ENCODE measurements around the gene PRPH.

Gene PRPH

GRCh38 chr12:49327368-49327767, 32.4 kb downstream of the PRPH start:
- Histone ChIP-seq H3K36me3 (replicated peaks; ENCODE audit: insufficient read depth, low read length) (peaks cover 4% of the 10 kb centered on the region; the same call in 1 of the 2 replicates), H3K9me2 (replicated peaks; ENCODE audit: insufficient read depth, low read length) (no peaks in the 10 kb centered on the region), H3K9ac (ENCODE audit: low read length) (no peak overlapping the region), H3K4me3 (ENCODE audit: low read length) (no peak overlapping the region), H3K9me3 (replicated peaks; ENCODE audit: insufficient read depth, low read length) (no peaks in the 10 kb centered on the region), H4K20me1 (ENCODE audit: insufficient read depth, low read length) (no peaks in the 10 kb centered on the region), H3K27ac (ENCODE audit: low read length) (no peak overlapping the region), H3F3A (ENCODE audit: insufficient read depth, low read length) (peaks cover 9% of the 10 kb centered on the region; the same call in 1 of the 2 replicates), H3K79me2 (ENCODE audit: low read length) (peaks cover 13% of the 10 kb centered on the region), H2AFZ (ENCODE audit: low read length) (no peak overlapping the region), H3K4me2 (ENCODE audit: low read depth, low read length) (no peak overlapping the region), H3K4me1 (ENCODE audit: low read length) (peaks cover under 1% of the 10 kb centered on the region; the same call in 1 of the 2 replicates), H3K27me3 (replicated peaks; ENCODE audit: insufficient read depth, low read length) (no peaks in the 10 kb centered on the region)
- no peak for DNase-seq
- TF ChIP-seq EZH2 (optimal IDR thresholded peaks at IDR 0.05; ENCODE audit: low read depth, low read length) (no peak), EZH2phosphoT487 (IDR thresholded peaks at IDR 0.05; ENCODE audit: low read length) (no peak), CTCF (IDR thresholded peaks at IDR 0.05; ENCODE audit: low read length) (no peak)

DNA sequence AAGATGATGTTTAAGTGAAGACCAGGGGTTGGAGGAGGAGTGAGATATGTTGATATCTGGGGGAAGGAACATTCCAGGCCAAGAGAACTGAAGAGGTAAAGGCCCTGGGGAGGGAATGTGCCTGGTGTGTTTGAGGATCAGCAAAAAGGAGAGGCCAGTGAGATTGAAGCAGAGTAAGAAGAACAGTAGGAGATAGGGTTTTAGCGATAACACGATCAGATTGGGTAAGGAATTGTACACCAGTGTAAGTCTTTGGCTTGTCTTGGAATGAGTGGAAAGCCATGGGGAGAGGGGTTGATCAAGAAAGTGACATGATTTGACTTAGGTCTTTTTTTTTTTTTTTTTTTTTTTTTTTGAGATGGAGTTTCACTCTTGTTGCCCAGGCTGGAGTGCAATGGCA, 32.9 kb downstream of the PRPH start:
- Histone ChIP-seq H3K4me2 (ENCODE audit: low read depth, low read length) (no peak overlapping the region), H3K36me3 (replicated peaks; ENCODE audit: insufficient read depth, low read length) (peaks cover 4% of the 10 kb centered on the region; the same call in 1 of the 2 replicates), H3K9ac (ENCODE audit: low read length) (no peak overlapping the region), H3F3A (ENCODE audit: insufficient read depth, low read length) (peaks cover 9% of the 10 kb centered on the region; the same call in 1 of the 2 replicates), H3K27ac (ENCODE audit: low read length) (no peak overlapping the region), H2AFZ (ENCODE audit: low read length) (no peak overlapping the region), H3K27me3 (replicated peaks; ENCODE audit: insufficient read depth, low read length) (no peaks in the 10 kb centered on the region), H3K4me1 (ENCODE audit: low read length) (no peaks in the 10 kb centered on the region), H3K79me2 (ENCODE audit: low read length) (peaks cover 13% of the 10 kb centered on the region), H3K4me3 (ENCODE audit: low read length) (no peak overlapping the region), H4K20me1 (ENCODE audit: insufficient read depth, low read length) (no peaks in the 10 kb centered on the region), H3K9me3 (replicated peaks; ENCODE audit: insufficient read depth, low read length) (no peaks in the 10 kb centered on the region), H3K9me2 (replicated peaks; ENCODE audit: insufficient read depth, low read length) (no peaks in the 10 kb centered on the region)
- no peak for DNase-seq
- TF ChIP-seq CTCF (IDR thresholded peaks at IDR 0.05; ENCODE audit: low read length), result no peak
- TF ChIP-seq EZH2phosphoT487 (IDR thresholded peaks at IDR 0.05; ENCODE audit: low read length), result no peak
- no peak for TF ChIP-seq EZH2 (optimal IDR thresholded peaks at IDR 0.05; ENCODE audit: low read depth, low read length)

DNA sequence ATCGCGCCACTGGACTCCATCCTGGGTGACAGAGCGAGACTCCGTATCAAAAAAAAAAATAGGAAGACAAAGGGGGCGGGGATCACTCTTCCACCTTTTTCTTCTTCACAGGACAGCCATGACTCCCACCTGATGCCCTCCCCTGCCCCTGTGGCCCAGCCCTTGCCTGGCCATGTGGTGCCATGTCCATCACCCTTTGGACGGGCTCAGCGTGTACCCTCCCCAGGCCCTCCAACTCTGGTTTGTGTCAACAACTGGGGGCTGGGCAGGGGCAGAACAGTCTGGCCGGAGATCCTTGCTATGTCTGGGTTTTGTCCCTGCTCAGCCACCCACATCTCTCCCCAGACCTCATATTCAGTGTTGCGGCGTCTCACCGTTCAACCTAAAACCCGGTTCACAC, 33.9 kb downstream of the PRPH start:
- Histone ChIP-seq H3K36me3 (replicated peaks; ENCODE audit: insufficient read depth, low read length) (peaks cover 4% of the 10 kb centered on the region; the same call in 1 of the 2 replicates), H3K9me2 (replicated peaks; ENCODE audit: insufficient read depth, low read length) (no peaks in the 10 kb centered on the region), H3K4me3 (ENCODE audit: low read length) (no peak overlapping the region), H3K4me2 (ENCODE audit: low read depth, low read length) (no peak overlapping the region), H3K4me1 (ENCODE audit: low read length) (no peaks in the 10 kb centered on the region), H3F3A (ENCODE audit: insufficient read depth, low read length) (peaks cover 9% of the 10 kb centered on the region; the same call in 1 of the 2 replicates), H3K79me2 (ENCODE audit: low read length) (peaks cover 6% of the 10 kb centered on the region), H3K27ac (ENCODE audit: low read length) (no peak overlapping the region), H4K20me1 (ENCODE audit: insufficient read depth, low read length) (no peaks in the 10 kb centered on the region), H2AFZ (ENCODE audit: low read length) (no peak overlapping the region), H3K9me3 (replicated peaks; ENCODE audit: insufficient read depth, low read length) (no peaks in the 10 kb centered on the region), H3K27me3 (replicated peaks; ENCODE audit: insufficient read depth, low read length) (0 out of 2 replicates have a peak, but pooled peaks cover 4% of the 10 kb centered on the region), H3K9ac (ENCODE audit: low read length) (no peak overlapping the region)
- no peak for DNase-seq
- TF ChIP-seq EZH2phosphoT487 (IDR thresholded peaks at IDR 0.05; ENCODE audit: low read length) (no peak), CTCF (IDR thresholded peaks at IDR 0.05; ENCODE audit: low read length) (no peak), EZH2 (optimal IDR thresholded peaks at IDR 0.05; ENCODE audit: low read depth, low read length) (no peak)

Data from MM.1S (cell line).